ENCODE measurements around the gene GJB5. TPM values are rescaled to one million over a fixed set of nuclear protein-coding genes. Genes with fewer than 3 reads are reported as not detected.

Gene GJB5
- total RNA-seq, 1 donor from 2014 or later: not detected

GRCh38 chr1:34806396-34806795 lies 51.5 kb downstream of the GJB5 start:
- H3K36me3 ChIP-seq: no peaks in the 10 kb centered on the region
- no peak overlapping the region for H3K9ac ChIP-seq
- no peaks in the 10 kb centered on the region for H3K9me3 ChIP-seq (ENCODE audit: low read depth)
- Mint-ChIP-seq H3K27me3 (ENCODE audit: insufficient read depth, low read depth) (no peaks in the 10 kb centered on the region), H3K4me1 (peaks cover 12% of the 10 kb centered on the region), H3K4me3 (no peak overlapping the region), H3K9me3 (no peaks in the 10 kb centered on the region), H3K27ac (no peak overlapping the region), H3K36me3 (peaks cover 5% of the 10 kb centered on the region)
- H2AFZ ChIP-seq (replicated peaks): no peak overlapping the region
- DNase-seq (ENCODE audit: low spot score): no peak
- H4K20me1 ChIP-seq (ENCODE audit: low read depth): no peaks in the 10 kb centered on the region
- H3K4me3 ChIP-seq: no peak overlapping the region
- no peaks in the 10 kb centered on the region for H3F3A ChIP-seq (ENCODE audit: low read depth)
- H3K27me3 ChIP-seq: no peaks in the 10 kb centered on the region
- H3K4me1 ChIP-seq: peaks cover 6% of the 10 kb centered on the region
- H3K79me2 ChIP-seq (ENCODE audit: low read depth): no peaks in the 10 kb centered on the region
- H3K27ac ChIP-seq: no peak overlapping the region
- H3K4me2 ChIP-seq: no peak overlapping the region
- no peak for TF ChIP-seq EZH2 (IDR thresholded peaks at IDR 0.05)
- TF ChIP-seq, protein P1, sequence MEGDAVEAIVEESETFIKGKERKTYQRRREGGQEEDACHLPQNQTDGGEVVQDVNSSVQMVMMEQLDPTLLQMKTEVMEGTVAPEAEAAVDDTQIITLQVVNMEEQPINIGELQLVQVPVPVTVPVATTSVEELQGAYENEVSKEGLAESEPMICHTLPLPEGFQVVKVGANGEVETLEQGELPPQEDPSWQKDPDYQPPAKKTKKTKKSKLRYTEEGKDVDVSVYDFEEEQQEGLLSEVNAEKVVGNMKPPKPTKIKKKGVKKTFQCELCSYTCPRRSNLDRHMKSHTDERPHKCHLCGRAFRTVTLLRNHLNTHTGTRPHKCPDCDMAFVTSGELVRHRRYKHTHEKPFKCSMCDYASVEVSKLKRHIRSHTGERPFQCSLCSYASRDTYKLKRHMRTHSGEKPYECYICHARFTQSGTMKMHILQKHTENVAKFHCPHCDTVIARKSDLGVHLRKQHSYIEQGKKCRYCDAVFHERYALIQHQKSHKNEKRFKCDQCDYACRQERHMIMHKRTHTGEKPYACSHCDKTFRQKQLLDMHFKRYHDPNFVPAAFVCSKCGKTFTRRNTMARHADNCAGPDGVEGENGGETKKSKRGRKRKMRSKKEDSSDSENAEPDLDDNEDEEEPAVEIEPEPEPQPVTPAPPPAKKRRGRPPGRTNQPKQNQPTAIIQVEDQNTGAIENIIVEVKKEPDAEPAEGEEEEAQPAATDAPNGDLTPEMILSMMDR (IDR thresholded peaks at IDR 0.05): no peak
- no peak for TF ChIP-seq EZH2phosphoT487 (IDR thresholded peaks at IDR 0.05)

Other genes starting within 250 kb of the GJB5 start
- not detected in 2 replicates for gene GJB4, start 4.7 kb downstream of the GJB5 start, total RNA-seq (ENCODE audit: low replicate concordance)
- not detected in 2 replicates for gene GJB3, start 26.2 kb downstream of the GJB5 start, total RNA-seq (ENCODE audit: low replicate concordance)
- gene GJA4, start 38.0 kb downstream of the GJB5 start, total RNA-seq (ENCODE audit: low replicate concordance): not detected in 2 replicates
- 9.5 and 20.2 TPM in 2 replicates for gene SMIM12, start 104.7 kb downstream of the GJB5 start, total RNA-seq (ENCODE audit: low replicate concordance)
- 0.65 TPM in 1 of 2 replicates, not detected in the other for gene DLGAP3, start 174.6 kb downstream of the GJB5 start, total RNA-seq (ENCODE audit: low replicate concordance)
- 17.7 and 28.8 TPM in 2 replicates for gene TMEM35B, start 230.3 kb downstream of the GJB5 start, total RNA-seq (ENCODE audit: low replicate concordance)

Data from neural progenitor cell (in vitro differentiated cells).